Activated naive CD8-positive, alpha-beta T cell treated with anti-CD3 and anti-CD28 coated beads, Interleukin-2, amount 10 ng/mL, durations not matched to agents 7 days and 5 days (primary cell): Measurements from ENCODE around the gene HNRNPL. TPM values are rescaled to one million over a fixed set of nuclear protein-coding genes. Genes with fewer than 3 reads are reported as not detected.
"Not testable (repeated sequence)": the region's sequence is repeated elsewhere in the genome, so short reads cannot be mapped to it uniquely, and the experiment has no call there.

Experiments
- ATAC-seq: fragments of 150-1000 bp; cut with Tn5 transposase; one replicate; pipeline ENCODE4 v1.10.0; 2021; ENCODE audit warnings: low read depth, moderate library complexity
- POLR2A ChIA-PET: fragments of 350-600 bp; sonication (Branson Sonifier 250); formaldehyde crosslinking; loops from one replicate; lab custom pipeline; 2021; ENCODE audit warnings: antibody characterized with exemption; lab: Charles Lee
- DNase-seq: peaks from one replicate; pipeline ENCODE4 v3.0.0; 2021
- H3K27ac Mint-ChIP-seq: one replicate; pipeline ENCODE4 v1.8.0; 2022; ENCODE audit warnings: mild to moderate bottlenecking, mixed read lengths
- H3K27me3 Mint-ChIP-seq: one replicate; pipeline ENCODE4 v1.8.0; 2022; ENCODE audit warnings: mild to moderate bottlenecking, moderate library complexity, mixed read lengths
- H3K36me3 Mint-ChIP-seq: one replicate; pipeline ENCODE4 v1.8.0; 2021; ENCODE audit warnings: mild to moderate bottlenecking, mixed read lengths
- H3K4me1 Mint-ChIP-seq: one replicate; pipeline ENCODE4 v1.8.0; 2021; ENCODE audit warnings: mixed read lengths
- H3K4me3 Mint-ChIP-seq: one replicate; pipeline ENCODE4 v1.8.0; 2022; ENCODE audit warnings: mild to moderate bottlenecking, moderate library complexity, mixed read lengths
- H3K9me3 Mint-ChIP-seq: one replicate; pipeline ENCODE4 v1.8.0; 2021; ENCODE audit warnings: mixed read lengths
- total RNA-seq, 2 experiments: library from RNA; stranded (reverse); gene quantifications; one replicate each; pipeline ENCODE4 v1.2.3, GENCODE V29; 2021

The HNRNPL gene
- total RNA-seq, 2 experiments from 2014 or later, result 441 to 455 TPM

DNA sequence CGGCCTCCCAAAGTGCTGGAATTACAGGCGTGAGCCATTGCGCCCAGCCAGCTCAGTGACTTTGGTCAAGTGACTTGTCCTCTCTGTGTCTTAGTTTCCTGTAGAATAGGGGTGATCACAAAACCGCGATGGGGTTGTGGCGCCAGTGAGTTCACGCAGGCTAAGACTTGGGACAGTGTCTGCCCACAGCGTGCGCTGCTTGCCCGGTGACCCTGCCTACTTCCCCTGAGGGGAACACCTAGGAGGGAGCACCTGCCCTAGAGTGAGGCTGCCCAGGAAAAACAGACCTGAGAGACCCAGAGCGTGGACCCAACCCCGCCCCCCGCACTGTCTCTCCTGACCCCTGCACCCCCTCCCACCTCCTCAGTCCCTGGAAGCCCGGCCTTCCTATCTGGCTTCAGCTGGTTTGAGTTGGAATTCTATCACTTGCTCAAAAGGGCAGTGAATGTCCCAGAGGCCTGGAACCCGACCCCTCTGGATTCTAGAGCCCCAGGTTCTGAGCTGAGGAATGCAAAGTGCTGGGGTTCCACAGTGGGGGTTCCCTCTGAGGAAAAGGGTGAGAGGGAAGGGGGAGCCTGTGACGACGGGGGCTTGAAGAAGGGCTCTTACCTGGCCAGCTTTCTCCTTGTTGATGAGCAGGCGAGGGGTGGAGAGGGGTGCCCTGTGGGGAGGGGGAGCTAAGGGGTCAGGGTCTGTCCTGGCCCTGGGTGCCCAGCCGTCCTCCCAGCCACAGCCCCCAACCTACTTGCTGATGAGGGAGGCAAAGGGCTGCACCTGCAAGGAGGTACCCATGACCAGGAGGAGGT, 30.5 kb upstream of the HNRNPL start:
- Mint-ChIP-seq H3K4me3 (no peak overlapping the region), H3K27ac (peak overlapping the region; percentile 71), H3K27me3 (no peaks in the 10 kb centered on the region), H3K9me3 (no peaks in the 10 kb centered on the region), H3K4me1 (peaks cover 20% of the 10 kb centered on the region), H3K36me3 (peaks cover 2% of the 10 kb centered on the region)
- ATAC-seq (no peak), DNase-seq (no peak)
- POLR2A ChIA-PET, result interaction anchor here (1.3 to 2.5 kb wide), 2 partner anchors 18 to 20 kb away, joined by 4 to 12 read pairs; partner anchors contain the start of genes NFKBIB and SIRT2

DNA sequence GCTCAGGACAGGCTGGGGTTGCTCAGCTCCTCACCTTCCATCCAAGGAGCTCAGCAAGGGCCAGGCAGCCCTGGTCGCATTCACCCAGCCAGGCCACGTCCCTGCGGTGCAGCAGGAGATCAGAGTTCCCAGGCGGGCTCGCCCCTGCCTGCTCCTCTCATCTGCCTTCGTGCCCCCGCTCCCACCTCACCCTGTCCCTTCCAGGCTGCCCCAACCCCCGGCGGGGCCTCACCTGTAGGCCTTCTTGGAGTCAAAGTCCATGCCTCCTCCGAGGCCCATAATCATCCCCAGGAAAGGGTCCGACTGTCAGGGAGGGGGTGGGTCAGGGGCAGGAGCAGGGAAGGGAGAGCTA, 29.6 kb upstream of the HNRNPL start:
- peaks cover 2% of the 10 kb centered on the region for H3K36me3 Mint-ChIP-seq
- ATAC-seq, result no peak
- H3K27me3 Mint-ChIP-seq, result no peaks in the 10 kb centered on the region
- H3K27ac Mint-ChIP-seq, result peak overlapping the region; percentile 97
- H3K9me3 Mint-ChIP-seq, result no peaks in the 10 kb centered on the region
- no peak for DNase-seq
- H3K4me1 Mint-ChIP-seq, result peaks cover 19% of the 10 kb centered on the region
- no peak overlapping the region for H3K4me3 Mint-ChIP-seq
- POLR2A ChIA-PET, result interaction anchor here (1.0 to 3.4 kb wide), 8 partner anchors 10 to 505 kb away, joined by 3 to 20 read pairs (median 10); partner anchors contain the start of genes ECH1, NFKBIB, PSMD8 and SIRT2

- POLR2A ChIA-PET, result interaction anchor here (0.6 to 3.4 kb wide), 19 partner anchors 8 to 504 kb away, joined by 3 to 20 read pairs (median 5); partner anchors contain the start of genes ACTN4, ECH1, MAP4K1 and MRPS12
- Mint-ChIP-seq H3K36me3 (peaks cover 2% of the 10 kb centered on the region), H3K27me3 (no peaks in the 10 kb centered on the region), H3K27ac (peak overlapping the region; percentile 97), H3K9me3 (no peaks in the 10 kb centered on the region), H3K4me3 (peak overlapping the region; percentile 97), H3K4me1 (peaks cover 19% of the 10 kb centered on the region)
- ATAC-seq (peak; percentile 36), DNase-seq (peak; percentile 51)
Measured at GRCh38 chr19:38878575-38879399, 29.0 kb upstream of the HNRNPL start.

DNA sequence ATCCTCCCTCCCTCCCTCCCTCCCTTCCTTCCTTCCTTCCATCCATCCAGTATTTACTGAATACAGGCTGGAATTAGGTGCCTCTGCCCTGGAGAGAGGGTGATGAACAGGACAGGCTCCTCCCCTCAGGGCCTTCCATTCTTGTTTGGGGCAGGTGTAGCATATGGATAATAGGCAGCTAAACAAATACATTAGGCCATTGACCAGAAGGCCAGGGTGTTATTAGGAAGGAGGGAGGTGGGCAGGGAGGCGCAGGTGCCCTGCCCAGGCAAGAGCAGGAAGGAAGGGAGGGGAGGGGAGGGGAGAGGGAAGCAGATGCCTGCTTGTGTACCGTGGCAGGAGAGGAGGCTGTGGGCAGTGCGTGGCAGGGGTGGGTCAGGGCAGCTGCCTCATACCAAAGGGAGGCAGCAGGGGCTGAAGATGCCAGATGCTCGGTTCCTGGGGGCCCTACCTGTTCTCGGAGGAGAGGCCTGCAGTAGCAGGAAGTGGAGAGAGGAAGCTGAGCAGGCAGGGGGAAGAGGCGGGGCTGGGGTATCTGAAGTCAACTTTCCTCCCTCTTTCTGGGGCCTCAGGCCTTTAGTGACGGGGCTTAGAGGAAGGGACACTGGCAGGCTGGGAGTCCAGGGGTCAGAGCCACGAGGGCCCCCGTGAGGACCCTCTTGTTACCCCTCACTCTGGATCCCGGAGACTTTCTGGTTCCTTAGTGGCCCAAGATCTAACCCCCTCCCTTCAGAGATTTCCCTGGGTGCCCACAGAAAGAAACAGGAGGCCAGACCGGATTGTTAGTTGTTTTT, 28.2 kb upstream of the HNRNPL start, which contains the start of gene RINL:
Gene RINL (minus strand): TSS at position 495 of the 794 bp plus-strand sequence. CDS start 1,533 bp downstream, outside the sequence.
- Mint-ChIP-seq H3K4me3 (peak within 1 kb of the TSS; percentile 97), H3K27me3 (no peaks in the 10 kb centered on the region), H3K9me3 (no peaks in the 10 kb centered on the region), H3K36me3 (peaks cover 6% of the 10 kb centered on the region), H3K27ac (peak within 1 kb of the TSS; percentile 97), H3K4me1 (peaks cover 22% of the 10 kb centered on the region)
- peak; percentile 92 for ATAC-seq
- POLR2A ChIA-PET, result interaction anchor here (0.6 to 3.4 kb wide), 25 partner anchors 8 to 261 kb away, joined by 3 to 20 read pairs (median 5); partner anchors contain the start of genes ACTN4, ECH1, MAP4K1 and MRPS12
- peak; percentile 70 for DNase-seq

- peaks cover 16% of the 10 kb centered on the region for H3K36me3 Mint-ChIP-seq
- no peak for ATAC-seq
- no peaks in the 10 kb centered on the region for H3K9me3 Mint-ChIP-seq
- H3K4me3 Mint-ChIP-seq, result no peak overlapping the region
- H3K27me3 Mint-ChIP-seq, result no peaks in the 10 kb centered on the region
- POLR2A ChIA-PET, result interaction anchor here (1.3 to 2.7 kb wide), 2 partner anchors 27 to 106 kb away, joined by 3 to 16 read pairs; no protein-coding TSS in a partner anchor
- peaks cover 23% of the 10 kb centered on the region for H3K4me1 Mint-ChIP-seq
- H3K27ac Mint-ChIP-seq, result peak overlapping the region; percentile 26
- no peak for DNase-seq
Measured at GRCh38 chr19:38875656-38876395, 26.0 kb upstream of the HNRNPL start.

GRCh38 chr19:38873400-38873799, 23.6 kb upstream of the HNRNPL start:
- H3K4me1 Mint-ChIP-seq, result peaks cover 34% of the 10 kb centered on the region
- ATAC-seq, H3K9me3 Mint-ChIP-seq, H3K27me3 Mint-ChIP-seq, H3K4me3 Mint-ChIP-seq, DNase-seq: not testable (repeated sequence)
- POLR2A ChIA-PET, result interaction anchor here (1.3 kb wide), 1 partner anchor 22 kb away, joined by 4 read pairs; no protein-coding TSS in a partner anchor
- peaks cover 21% of the 10 kb centered on the region for H3K36me3 Mint-ChIP-seq
- H3K27ac Mint-ChIP-seq, result peak overlapping the region; percentile 18

GRCh38 chr19:38870612-38871011, 20.8 kb upstream of the HNRNPL start:
- Mint-ChIP-seq H3K4me3 (peak overlapping the region; percentile 50), H3K36me3 (peaks cover 26% of the 10 kb centered on the region), H3K4me1 (peaks cover 31% of the 10 kb centered on the region), H3K27ac (peak overlapping the region; percentile 43), H3K27me3 (no peaks in the 10 kb centered on the region), H3K9me3 (no peaks in the 10 kb centered on the region)
- ATAC-seq (no peak), DNase-seq (no peak)
- POLR2A ChIA-PET, result interaction anchor here (1.1 to 11.9 kb wide), 5 partner anchors 8 to 468 kb away, joined by 3 to 161 read pairs (median 7); partner anchors contain the start of genes ECH1, FAM98C, HNRNPL and RINL

- Mint-ChIP-seq H3K36me3 (peaks cover 31% of the 10 kb centered on the region), H3K27me3 (no peaks in the 10 kb centered on the region), H3K4me3 (peak overlapping the region; percentile 89), H3K4me1 (peaks cover 35% of the 10 kb centered on the region), H3K27ac (peak overlapping the region; percentile 89), H3K9me3 (no peaks in the 10 kb centered on the region)
- POLR2A ChIA-PET, result interaction anchor here (1.1 to 11.9 kb wide), 10 partner anchors 8 to 467 kb away, joined by 3 to 161 read pairs (median 8); partner anchors contain the start of genes ECH1, FAM98C, HNRNPL and NFKBIB
- DNase-seq, result peak; percentile 99
- peak; percentile 97 for ATAC-seq
Measured at GRCh38 chr19:38869836-38870607, 20.2 kb upstream of the HNRNPL start.

GRCh38 chr19:38869160-38869835, 19.5 kb upstream of the HNRNPL start:
- Mint-ChIP-seq H3K27me3 (no peaks in the 10 kb centered on the region), H3K27ac (peak overlapping the region; percentile 89), H3K36me3 (peaks cover 38% of the 10 kb centered on the region), H3K4me3 (peak overlapping the region; percentile 89), H3K9me3 (no peaks in the 10 kb centered on the region), H3K4me1 (peaks cover 42% of the 10 kb centered on the region)
- peak; percentile 60 for DNase-seq
- ATAC-seq, result no peak
- POLR2A ChIA-PET, result interaction anchor here (0.5 to 11.9 kb wide), 10 partner anchors 9 to 135 kb away, joined by 3 to 161 read pairs (median 8); partner anchors contain the start of genes ECH1, HNRNPL, MRPS12 and NFKBIB

- peak overlapping the region; percentile 89 for H3K27ac Mint-ChIP-seq
- peaks cover 39% of the 10 kb centered on the region for H3K36me3 Mint-ChIP-seq
- no peak for DNase-seq
- POLR2A ChIA-PET, result interaction anchor here (1.2 to 11.9 kb wide), 9 partner anchors 10 to 134 kb away, joined by 3 to 161 read pairs (median 9); partner anchors contain the start of genes ECH1, HNRNPL, MRPS12 and NFKBIB
- H3K9me3 Mint-ChIP-seq, result no peaks in the 10 kb centered on the region
- peaks cover 44% of the 10 kb centered on the region for H3K4me1 Mint-ChIP-seq
- H3K4me3 Mint-ChIP-seq, result peak overlapping the region; percentile 89
- ATAC-seq, result no peak
- no peaks in the 10 kb centered on the region for H3K27me3 Mint-ChIP-seq
Measured at GRCh38 chr19:38868551-38868950, 18.8 kb upstream of the HNRNPL start.
